ENCODE data around the gene TM2D3.

Gene TM2D3

DNA sequence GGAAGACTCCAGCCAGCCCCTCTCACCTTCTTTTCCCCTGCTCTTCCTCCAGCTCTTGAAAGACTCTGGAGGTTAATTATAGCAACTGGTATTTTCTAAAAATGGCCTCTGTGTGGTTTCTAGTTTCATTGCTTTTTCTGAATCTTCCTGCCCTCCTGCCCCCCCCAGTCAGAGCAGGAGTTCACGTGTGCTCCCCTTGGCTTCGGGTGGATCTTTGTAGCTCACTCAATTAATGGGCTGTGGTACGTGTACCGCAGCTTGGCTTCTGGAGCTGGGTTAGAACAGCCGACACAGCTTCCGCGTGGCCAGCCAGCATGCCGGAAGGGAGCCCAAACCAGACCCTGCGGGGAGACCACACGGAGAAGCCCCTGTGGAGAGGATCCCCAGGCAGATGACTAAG, 31.5 kb downstream of the TM2D3 start:
- no peak for DNase-seq

DNA sequence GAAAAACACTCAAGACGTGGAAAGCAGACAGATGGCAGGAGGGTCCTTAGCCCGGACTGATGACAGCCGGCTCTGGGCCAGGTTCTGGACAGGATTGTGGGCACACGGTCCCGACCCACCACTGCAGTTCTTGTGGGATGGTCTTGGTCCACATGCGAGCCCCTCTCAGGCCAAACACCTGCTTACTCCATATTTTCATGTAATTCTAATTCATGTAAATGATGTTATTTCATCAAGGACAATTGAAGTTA, 32.6 kb downstream of the TM2D3 start:
- DNase-seq, result no peak

DNA sequence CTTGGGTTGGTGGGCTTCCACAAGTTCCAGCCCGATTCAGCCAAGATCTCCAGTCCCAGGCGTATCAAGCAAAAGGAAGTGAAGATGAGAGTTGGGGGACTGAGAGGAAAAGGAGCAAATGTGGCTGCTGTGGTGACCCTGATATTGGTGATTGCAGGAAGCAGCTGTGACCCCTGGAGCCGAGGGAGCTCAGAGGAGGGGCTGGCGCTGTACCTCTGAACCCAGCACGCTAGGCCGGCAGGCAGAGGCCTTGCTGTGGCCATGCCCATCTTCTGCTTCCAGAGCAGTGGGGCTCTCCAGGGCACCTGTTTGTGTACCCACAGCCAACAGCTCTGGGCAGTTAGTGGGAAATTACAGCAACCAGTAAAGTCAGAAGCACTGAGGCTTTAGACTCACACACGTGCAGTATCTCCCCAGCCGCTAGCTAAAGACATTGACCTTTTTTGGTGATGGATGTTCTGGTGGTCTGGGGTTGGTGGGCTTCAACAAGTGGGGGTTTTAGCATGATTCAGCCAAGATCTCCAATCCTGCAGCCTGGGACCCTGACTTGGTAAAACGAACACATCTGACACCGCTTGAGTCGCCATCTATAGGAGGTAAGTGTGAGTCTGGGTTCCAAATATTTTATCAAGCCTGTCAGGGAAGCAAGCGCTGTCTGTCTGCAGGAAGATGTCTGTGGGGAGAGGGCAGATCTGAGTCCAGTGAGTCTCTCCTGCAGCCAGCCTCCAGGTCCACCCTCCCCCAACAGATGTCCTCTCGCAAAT, 33.1 kb downstream of the TM2D3 start:
- DNase-seq, result no peak

DNA sequence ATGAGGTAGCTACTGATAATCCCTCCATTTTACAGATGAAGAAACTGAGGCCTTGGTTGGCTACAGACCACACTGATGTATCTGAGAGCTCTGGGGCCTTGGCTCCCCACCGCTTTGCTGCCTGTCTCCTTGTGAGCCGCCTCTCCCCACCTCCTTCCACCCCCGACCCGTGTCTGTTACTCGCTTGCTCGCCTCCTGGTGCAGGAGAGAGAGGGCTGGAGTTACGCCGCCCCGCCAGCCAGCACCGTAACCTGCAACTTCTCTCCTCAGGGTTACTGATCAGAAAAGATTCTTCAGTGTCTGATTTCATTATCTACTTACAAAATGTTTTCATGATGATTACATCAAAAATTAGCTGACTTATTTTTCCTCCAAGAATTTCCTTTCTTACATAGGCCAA, 34.1 kb downstream of the TM2D3 start:
- DNase-seq, result no peak

DNA sequence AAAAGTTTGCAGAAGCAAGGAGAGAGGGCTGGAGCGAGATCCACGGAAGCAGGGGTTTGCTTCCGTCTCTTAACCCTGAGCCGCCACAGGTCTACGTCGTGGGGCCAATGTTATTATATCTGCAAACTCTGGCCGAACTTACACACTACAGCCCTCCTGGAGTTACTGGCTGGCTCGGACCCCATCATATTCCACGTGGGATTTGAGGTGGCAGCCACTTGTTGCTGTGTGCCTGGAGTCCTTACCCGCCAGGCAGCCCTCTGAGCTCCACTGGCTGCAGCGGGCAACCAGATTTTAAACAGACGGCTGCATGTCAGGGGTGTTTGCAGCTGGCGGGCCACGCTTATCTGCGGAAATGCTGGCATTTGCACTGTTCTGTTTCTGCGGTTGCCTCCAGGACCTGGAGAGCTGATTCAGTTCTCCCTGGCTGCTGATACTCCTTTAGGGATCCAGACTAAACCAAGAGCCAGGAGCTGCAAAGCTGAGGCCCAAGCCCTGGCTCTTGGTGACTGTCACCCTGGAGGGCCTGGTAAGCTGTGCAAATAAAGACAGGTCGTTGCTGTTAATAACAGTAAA, 34.7 kb downstream of the TM2D3 start:
- no peak for DNase-seq

DNA sequence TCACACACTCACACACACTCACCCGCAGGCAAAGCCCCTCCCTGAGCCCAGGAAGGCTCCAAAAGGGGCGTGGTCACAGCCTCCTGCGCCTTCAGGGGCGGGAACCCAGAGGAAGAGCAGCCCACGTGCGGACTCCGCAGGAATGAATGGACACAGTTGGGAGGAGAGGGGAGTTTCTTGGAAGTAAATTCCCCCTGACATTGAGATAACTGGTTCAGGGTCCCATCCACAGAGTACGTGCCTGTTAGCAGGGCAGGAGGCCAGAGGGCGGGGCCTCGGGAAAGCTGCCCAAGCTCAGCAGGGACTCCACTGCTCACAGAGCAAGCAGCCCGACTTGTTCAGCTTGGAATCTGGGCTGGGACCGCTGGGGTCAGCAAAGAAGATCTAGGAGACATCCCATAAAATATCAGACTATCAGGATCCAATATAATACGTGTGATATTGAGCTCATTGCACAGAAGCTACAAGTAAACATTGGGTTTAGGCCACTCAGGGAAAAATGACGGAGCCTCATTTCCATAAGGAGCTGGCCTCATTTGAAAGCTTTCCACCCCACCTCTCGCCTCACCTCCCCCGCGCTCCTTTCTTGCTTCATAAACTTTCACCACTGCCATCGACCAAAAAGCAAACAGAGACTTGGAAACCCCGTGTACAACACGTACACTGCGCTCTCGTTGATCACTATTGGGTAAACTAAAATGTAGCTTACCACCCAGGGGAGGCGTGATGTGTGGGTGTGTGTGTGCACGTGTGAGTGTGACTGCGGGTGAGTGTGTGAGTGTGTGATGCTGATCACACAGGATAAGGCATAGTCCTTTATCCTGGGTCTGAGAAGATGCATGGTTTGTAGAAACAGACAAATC, 36.0 kb downstream of the TM2D3 start:
- DNase-seq, result no peak

DNA sequence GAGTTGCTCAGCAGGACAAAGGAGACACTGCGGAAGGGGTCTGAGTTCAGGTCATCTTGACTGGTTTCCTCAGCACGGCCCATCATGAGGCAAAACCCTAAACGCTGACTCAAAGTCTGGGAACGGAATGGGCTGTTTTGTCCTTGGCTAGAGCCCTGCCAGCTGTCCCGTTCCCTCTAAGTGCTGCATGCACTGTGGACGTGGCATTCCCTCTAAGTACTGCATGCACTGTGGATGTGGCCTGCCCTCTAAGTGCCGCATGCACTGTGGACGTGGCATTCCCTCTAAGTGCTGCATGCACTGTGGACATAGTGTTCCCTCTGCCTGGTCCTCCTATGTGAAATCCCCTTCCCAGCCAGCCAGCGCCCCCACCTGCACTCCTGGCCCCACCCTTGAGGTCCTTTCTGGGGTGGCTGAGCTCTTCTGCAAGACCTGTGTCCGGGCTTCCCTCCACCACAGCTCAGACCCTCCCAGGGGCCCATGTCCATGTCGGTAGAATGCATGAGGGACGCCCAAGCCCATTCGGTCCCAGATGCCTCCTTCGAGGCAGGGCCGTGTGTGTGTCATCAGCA, 36.7 kb downstream of the TM2D3 start:
- no peak for DNase-seq

DNA sequence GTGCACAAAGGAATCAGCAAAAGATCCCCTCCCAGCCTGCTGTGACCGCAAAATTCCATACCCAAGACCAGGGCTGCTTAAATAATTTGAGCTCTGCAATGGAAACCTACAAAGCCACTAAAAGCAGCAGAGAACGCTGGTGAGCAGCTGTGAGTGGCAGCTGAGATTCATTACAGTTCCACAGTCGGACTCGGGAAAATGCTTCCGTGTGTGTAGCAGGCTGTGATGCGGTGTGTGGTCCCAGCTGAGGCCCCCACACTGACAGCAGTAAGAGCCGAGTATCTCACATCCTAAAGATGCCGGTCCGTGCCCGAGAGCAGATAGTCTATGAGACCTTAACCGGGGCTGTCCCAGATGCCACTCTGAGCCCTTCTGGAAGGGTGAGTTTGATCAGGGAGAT, 37.4 kb downstream of the TM2D3 start:
- no peak for DNase-seq

DNA sequence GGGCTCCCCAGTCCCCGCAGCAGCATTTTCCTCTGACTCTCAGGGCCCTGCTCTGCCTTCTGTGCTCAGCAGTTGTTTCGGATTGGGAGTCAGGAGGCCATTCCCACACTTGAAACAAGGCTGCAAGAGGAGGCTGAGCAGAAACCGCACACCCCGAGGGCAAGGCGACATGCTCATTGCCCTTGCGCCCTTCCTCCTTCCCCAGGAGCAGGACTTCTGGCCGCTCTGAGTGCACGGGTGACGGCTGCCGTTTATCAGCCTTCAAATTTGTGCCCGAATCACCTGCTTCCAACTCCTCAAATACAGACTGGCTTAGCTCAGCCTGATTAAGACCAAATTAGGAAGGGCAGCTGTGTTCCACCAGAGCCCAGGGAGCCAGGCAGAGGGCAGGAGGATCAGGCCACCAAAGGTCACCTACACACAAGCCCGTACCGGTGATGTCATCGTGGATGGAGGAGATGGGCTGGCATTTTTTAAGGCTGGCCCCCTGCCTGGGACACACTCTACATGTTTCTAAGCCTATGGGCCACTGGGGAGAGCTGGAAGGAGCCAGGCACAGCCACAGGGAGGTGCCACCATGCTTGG, 38.1 kb downstream of the TM2D3 start:
- no peak for DNase-seq

DNA sequence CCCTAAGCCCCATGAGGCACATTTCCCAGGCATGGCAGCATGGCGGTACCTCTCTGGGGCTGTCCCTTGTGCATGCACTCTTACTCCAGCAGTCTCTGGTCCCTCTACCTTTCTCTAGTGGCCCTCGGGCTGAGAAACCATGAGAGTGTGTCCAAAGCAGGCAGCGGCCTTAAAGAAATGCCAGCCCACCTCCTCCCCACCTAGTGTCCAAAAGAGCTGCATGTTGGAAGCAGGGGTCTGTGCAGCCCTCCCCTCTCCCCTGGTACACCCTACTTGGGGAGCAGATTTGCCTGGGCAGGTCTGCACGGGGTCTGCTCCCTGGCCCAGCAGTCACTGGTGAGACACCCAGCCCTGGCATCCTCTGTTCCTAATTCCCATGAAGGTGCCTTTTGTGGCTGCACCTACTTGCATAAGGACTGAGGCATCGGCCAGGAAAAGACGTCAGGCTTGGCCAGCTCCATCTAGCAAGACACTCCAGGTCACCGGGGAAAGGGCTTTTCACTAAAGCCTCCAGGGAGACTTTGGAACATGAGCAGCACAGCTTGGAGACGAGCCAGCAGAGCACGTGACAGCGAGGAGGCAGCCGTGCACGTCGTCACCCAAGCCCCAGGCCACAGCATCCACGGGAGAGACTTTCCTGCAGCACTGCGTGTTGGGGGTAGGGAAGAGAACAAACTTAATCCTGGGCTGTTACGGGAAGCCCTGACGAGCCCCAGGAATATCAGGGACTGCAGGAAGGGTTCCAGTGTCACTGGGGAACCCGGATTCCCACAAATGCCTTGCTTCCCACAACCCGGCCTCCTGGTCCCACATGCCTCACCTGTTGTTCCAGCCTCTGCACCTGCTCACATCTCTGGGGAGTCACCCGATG, 38.8 kb downstream of the TM2D3 start:
- DNase-seq, result no peak

DNA sequence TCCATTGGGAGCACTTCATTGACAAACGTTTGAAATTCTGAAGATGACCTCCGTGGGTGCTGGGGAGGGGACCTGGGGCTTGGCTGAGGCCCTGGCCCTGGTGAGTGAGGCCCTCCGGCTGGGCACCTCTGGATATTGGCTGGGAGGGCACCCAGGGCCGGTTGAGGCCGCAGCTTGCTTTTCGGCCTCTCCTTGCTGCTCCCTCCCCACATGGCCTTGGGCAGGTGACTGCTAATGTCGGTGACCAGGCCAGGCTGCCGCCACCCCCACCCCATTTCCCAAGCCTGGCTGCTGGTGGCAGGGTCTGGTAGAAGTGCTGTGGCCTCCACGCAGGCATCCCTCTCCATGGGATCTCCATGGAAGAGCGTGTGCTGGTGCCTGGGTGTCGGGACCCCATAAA, 39.5 kb downstream of the TM2D3 start:
- no peak for DNase-seq

DNA sequence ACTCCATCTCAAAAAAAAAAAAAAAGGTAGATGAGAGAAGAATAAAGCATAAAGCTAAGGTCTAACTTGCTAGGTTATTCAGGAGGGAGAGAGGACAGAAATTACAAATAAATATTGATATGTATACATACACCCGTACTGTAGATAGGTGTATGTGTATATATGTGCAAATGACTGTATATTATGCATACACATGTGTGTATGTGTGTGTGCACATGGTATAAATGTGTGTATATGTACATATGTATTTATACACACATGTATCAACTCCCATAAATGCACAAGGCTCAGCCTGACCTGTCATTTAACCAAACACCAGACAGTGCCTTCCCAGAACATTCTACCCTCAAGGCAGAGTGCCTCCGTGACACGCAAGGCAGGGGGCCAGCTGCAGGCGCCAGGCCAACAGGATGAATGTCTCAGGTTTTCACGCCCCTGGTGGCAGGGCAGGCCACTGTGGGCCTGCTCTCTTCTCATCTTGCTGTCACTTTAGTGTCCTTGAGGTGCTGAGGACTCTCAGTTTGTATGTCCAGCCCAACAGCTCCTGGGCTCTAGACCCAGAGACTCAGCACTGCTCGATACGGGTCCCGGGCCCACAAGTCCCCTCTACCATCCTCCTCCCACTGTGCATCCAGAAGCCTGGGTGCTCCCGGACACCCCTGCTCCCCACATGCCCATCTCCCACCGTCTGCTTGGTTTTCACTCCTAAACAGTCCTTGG, 40.4 kb downstream of the TM2D3 start:
- DNase-seq, result no peak

DNA sequence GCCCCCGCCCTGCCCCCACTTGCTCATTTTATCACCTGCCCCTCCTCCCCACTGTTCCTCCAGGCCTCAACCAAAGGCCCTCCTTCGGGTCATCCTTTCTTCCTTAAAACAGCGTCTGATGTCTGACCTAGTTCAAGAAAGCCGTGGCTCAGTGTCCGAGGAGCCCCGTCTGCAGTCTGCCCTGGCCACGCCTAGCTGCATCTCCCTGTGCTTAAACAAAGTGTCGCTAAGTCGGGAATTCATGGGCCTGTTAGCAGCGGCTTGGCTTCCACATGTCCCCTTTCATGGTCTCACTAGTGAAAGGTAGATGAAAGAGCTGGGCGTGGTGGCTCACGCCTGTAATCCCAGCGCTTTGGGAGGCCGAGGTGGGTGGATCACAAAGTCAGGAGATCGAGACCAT, 41.2 kb downstream of the TM2D3 start:
- DNase-seq, result no peak

DNA sequence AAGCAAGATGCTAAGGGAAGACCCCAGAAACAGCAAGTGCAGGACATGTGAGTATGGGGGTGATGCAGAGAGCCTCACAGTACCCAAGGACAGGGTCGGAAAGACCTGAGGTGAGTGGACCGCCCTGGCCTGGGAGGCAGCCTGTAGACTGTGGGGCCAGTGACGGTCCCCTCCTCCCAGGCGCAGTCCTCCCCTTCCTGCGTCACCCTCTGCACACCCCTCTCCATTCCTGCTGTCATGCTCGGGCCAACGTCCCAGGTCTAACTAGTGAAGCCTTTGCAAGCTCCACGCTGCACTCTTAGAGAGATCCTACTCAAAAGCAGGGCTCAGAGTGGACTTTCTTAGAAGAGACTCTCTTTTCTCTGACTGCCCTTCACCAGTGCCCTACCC, 41.6 kb downstream of the TM2D3 start:
- DNase-seq, result no peak

DNA sequence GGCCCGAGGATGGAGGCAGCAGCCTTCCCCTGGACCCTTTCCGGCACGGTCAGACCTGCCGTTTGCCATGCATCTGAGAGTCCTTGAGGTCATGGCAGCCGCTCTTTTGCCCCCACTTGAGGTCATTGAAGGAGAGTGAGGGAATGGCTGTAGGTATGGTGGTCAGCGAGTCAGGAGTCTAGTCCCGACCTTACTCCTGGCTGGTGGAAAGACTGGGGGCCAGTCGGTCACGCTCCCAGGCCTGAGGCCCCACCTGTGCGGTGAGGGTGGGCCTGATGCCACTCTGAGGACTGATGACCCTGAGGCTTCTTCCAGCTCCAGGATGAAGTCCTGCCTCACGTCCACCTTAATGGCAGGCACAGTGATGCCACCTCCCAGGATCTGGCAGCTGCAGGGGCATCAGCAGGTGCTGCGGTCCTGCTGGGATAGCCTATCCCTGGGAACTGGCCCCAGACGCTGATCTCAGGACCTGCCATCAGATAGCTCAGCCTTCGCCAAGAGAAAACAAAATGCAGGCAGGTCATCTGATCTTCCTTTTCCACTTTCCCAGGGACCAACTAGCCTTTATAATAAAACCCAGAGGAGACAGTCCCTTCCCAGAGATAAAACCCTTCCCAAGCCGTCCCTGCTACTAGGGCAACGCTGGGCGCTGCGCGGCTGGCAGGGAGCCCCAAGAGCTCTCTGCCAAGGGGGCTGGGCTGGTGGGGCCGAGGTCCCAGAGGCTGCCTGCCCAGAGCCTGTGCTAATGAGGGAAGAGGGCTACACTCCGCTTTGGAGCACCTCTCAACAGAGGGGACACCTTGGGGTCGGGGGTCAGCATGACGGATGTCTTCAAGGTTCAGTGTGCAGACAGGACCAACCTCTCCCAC, 42.2 kb downstream of the TM2D3 start:
- no peak for DNase-seq

DNA sequence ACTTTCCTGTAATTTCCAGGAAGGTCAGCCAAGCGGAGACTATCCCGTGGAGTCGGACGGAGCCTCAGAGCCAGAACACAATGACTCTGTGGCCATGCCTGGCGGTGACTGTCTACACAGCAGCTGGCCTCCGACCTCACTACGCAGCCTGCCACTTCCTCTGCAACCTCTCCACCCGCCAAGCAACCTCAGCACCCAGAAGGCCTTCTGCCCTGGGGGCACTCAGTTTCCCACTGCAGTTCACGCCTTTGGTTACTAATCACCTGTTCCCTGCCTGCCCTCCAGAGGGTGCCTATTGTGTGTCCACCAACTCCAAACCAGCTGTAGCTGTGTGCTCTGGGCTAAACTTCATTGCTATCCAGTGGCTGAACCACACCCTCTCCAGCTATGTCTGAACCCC, 44.0 kb downstream of the TM2D3 start:
- DNase-seq, result no peak

DNA sequence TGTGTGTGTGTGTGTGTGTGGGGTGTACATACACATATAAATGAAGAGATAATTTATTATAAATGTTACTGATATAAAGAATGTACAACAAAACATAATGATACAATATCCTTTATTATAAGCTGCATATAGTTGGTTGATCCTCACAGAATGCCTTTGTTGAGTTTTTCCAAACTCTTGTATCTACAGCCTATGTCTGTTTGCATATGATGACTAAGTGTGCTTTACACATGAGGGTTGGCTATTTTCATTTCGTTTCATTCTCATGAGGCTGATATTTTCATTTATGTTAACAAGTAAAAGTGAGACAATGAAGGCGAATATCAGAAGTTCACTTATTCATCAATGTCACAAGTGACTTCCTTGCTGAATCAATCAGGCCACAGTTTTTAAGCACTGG, 45.1 kb downstream of the TM2D3 start:
- DNase-seq, result no peak

DNA sequence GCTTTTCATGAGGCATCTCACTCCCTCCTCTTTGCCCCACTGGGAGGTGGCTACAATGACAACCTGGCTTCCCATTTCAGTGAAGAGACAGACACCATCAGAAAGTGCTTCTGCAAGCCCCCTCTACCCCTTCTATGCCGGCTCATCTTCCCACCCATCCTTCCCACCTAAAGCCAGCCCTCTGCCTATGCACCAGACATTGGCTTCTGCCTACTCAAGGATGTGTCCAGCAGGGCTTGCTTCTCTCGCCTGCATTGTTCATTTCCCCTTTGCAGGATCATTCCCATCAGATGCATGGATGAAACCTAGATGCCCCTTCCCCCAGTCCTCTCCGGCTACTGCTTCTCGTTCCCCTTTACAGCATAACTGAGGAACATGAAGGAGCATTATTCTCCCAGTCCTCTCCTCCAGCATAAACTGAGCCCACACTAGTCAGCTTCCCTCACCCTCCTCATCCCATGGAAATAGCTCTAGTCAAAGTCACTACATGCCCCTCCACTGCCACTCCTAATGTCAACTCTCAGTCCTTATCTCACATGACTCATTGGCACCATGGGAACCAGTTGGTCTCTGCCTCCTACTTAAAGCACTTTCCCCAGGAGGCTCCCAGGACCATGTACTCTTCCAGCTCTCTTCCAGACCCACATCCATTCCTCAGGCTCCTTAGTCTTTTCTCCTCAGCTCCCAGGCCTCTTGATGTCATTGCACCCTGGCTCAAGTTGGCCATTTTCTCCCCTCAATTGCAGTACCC, 47.9 kb downstream of the TM2D3 start:
- DNase-seq, result no peak

DNA sequence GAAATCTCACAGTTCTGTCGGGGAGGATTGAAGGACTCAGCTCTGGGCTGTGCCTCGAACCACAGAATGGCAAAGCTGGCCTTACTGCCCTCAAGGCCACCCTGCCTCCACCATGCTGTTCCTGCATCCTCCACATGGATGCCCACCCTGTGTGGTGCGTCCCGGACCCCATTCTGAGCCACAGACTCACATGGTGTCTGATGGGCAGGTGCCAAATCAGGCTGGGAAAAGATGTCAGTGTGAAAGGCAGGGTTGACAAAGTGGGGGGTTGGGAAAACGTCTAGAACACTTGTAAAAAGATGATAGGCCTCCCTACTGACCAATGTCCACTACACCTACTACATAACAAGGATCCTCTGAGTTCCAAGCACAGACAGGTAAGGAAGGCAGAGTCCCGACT, 49.4 kb downstream of the TM2D3 start:
- no peak for DNase-seq

DNA sequence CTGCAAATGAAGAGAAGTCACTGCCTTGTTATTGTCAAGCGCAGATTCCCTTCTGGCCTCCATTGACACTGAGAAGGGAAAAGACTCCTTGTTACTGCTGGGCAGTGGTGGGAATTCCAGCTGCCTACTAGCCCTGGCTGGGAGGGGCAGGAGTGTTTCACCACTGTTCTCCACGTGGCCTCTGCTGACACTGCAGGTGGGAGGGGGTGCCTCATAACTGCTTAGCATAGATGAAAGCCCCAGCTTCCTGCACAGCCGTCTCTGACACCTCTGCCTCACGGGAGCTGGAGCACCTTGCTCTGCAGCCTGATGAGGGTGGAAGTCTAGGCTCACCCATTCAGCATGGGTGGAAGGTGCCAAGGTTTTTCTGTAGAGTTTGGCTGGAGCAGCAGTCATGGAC, 52.1 kb downstream of the TM2D3 start:
- DNase-seq, result no peak

Data from NCI-H2107 (cell line).